GM13977 (cell line): ENCODE data around the gene PUDP.

Experiments used
- DNase-seq: peaks from one replicate; pipeline ENCODE4 v3.0.0; 2012; ENCODE audit warnings: low spot score
- in situ Hi-C: fragments of 300-500 bp; cut with MboI; formaldehyde crosslinking; loops from one replicate; pipeline ENCODE4 v1.12.0; 2022; ENCODE audit warnings: low sequenced_read_pairs, low pct_unique_long_range_greater_than_20kb, mixed read lengths, inconsistent platforms; ENCODE audit not compliant: unreplicated experiment
- TF ChIP-seq, protein P1 (sequence below): IDR thresholded peaks from 2 replicates; pipeline ENCODE4 v1.5.1; 2012; ENCODE audit warnings: mild to moderate bottlenecking, control low read depth; ENCODE audit not compliant: insufficient read depth; ENCODE audit errors: extremely low read depth, missing control alignments

PUDP gene

DNA sequence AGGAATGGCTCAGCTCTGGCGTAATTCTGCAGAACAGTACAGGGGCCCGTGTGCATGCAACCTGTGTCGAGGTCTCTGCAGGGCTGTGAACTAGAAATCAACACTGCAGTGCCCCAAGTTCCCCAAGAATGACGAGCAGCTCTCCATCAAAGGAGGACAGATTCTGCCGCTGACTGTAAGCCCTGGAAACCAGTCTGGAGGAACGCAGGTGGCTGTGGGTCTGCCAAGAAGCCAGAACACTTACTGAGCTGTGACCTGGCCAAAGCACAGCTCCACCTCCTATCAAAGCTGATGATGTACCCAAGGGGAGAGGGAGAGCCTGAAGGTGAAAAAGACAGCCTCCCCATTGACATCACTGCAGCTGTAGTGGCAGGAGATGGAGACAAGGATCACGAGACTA lies 80.7 kb downstream of the PUDP start:
- in situ Hi-C loops, result no loop called here

DNA sequence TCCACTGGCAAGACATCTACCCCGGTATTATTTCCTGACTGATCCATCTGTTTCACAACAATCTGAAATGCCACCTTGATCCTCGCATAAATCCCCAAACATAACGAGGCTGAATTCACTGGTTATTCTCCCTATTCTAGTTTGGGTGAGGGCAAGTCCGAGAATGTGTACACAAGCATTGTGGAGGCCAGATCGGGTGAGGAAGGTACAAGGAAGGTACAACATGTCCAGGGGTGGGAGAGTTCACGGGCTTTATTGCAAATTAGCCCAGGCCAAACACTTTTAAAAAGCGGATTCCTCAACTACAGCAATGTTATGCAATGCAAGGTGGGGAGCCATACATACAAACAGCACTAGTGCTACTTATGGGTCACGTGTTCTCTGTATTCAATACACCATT lies 82.5 kb downstream of the PUDP start:
- TF ChIP-seq, protein P1, sequence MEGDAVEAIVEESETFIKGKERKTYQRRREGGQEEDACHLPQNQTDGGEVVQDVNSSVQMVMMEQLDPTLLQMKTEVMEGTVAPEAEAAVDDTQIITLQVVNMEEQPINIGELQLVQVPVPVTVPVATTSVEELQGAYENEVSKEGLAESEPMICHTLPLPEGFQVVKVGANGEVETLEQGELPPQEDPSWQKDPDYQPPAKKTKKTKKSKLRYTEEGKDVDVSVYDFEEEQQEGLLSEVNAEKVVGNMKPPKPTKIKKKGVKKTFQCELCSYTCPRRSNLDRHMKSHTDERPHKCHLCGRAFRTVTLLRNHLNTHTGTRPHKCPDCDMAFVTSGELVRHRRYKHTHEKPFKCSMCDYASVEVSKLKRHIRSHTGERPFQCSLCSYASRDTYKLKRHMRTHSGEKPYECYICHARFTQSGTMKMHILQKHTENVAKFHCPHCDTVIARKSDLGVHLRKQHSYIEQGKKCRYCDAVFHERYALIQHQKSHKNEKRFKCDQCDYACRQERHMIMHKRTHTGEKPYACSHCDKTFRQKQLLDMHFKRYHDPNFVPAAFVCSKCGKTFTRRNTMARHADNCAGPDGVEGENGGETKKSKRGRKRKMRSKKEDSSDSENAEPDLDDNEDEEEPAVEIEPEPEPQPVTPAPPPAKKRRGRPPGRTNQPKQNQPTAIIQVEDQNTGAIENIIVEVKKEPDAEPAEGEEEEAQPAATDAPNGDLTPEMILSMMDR, result no peak
- no peak for DNase-seq
- in situ Hi-C loops, result no loop called here

More for the DNA sequence above, 80.7 kb downstream of the PUDP start:
- DNase-seq, result no peak
- TF ChIP-seq, protein P1, result no peak

DNA sequence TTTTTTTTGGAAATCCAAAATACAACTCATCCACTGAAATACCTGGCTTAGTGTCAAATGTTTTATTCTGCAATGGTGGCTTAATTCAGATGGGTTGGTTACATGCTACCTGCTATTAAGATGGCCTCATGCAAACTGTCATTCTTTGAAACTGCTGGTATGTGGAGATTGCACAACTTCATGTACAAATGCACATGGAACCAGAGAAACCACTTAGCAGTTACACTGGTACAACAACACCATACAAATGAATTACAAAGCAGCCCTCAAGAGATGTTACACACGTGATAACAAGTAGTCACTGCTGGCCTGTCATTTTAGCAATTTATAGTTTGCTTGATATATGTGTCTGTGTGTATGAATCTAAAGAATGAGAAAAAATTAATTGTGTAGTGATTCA lies 85.0 kb downstream of the PUDP start:
- in situ Hi-C loops, result no loop called here
- TF ChIP-seq, protein P1, result no peak
- no peak for DNase-seq

DNA sequence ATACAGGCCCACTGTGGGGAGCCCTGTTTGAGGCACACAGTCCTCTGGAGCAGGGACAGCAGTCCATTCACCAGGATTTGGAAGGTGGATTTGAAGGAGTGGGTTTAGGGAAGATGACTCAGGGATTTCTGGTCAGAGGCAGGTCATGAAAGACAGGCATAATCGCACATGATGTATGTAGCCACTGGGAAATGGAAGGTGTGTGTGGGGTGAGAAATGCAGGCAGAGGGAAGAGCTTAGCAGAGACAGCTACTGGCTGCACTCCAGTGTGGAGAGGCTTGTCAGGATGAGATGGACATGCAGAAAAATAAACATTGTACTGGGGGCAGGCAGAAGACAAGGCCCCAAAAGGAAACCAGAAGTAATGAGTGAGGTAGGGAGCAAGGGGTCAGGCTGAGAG lies 85.7 kb downstream of the PUDP start:
- no peak for DNase-seq
- TF ChIP-seq, protein P1, result no peak
- in situ Hi-C loops, result no loop called here

DNA sequence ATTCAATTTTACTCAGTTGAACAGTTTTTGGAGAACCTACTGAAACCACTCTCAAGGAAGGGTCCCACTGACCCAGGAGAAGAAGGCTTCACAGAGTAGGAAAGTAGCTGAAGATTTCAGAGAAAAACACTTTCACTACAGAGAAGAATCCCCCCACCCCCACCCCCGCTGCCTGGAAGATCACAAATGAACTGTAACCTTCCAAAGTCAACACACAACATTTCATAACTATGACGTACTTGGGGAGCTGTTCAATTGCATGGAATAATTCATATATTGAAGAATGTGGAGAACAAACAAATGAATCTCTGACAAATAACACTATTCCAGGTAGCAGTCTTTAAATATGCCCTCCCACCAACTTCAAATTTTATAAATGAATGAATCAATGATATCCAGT lies 86.5 kb downstream of the PUDP start:
- no peak for DNase-seq
- in situ Hi-C loops, result no loop called here
- TF ChIP-seq, protein P1, result no peak

DNA sequence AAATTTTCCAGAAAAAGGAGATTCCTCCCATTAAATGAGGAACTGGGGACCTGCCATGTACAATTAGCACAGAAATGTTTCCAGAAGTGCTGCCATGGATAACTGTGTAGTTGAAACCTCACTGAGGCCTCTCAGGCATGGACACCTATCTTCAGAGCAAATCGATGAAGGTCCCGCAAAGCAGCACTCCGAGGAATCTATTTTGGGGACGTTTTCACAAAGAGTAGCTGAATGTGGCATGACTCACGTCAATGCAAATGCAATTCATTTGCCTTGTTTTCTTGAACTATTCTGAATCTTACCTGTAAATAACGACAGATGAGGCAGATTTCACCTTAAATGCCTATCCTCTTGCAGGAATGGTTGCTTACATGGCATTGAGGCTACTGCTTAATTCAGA lies 87.5 kb downstream of the PUDP start:
- TF ChIP-seq, protein P1, result no peak
- in situ Hi-C loops, result no loop called here
- DNase-seq, result no peak

DNA sequence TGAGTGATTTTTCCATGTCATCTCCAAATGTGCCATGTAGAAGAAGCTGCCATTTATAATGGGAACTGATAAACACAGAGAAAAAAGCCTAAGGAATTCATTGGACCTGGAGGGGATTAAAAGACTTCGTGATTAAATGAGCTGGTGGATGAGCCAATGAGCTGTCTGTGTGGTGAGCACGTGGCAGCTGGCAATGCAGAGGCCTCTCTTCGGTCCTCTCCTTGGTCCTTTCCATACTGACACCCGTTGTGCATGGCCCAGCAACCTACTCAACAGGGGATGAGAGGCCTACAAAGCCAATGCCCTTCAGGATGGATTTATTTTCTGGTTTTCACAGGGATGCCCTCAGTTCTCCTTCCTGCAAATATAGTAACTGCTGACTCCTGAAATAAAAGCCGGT lies 88.1 kb downstream of the PUDP start:
- no peak for DNase-seq
- in situ Hi-C loops, result no loop called here
- TF ChIP-seq, protein P1, result no peak
